Testis (tissue), 3 donors: ENCODE measurements around the gene SDCCAG8. TPM values are rescaled to one million over a fixed set of nuclear protein-coding genes. Genes with fewer than 3 reads are reported as not detected.

ENCODE experiments used
- DNase-seq: peaks from one replicate; pipeline ENCODE4 v3.0.0-alpha.2; 2019
- H3K27ac ChIP-seq, 2 donors: fragments of 200-600 bp; sonication (generic); one replicate each; pipeline ENCODE4 v1.5.1; 2019
- H3K27me3 ChIP-seq: fragments of 200-600 bp; sonication (generic); one replicate; pipeline ENCODE4 v1.5.1; 2019
- H3K36me3 ChIP-seq: fragments of 200-600 bp; sonication (generic); one replicate; pipeline ENCODE4 v1.5.1; 2017; ENCODE audit warnings: low read depth; ENCODE audit errors: missing control alignments
- H3K4me1 ChIP-seq: fragments of 200-600 bp; sonication (generic); one replicate; pipeline ENCODE4 v1.5.1; 2019
- H3K4me3 ChIP-seq, 2 donors: fragments of 200-600 bp; sonication (generic); one replicate each; pipeline ENCODE4 v1.5.1; 2017 to 2019
- H3K9me3 ChIP-seq: fragments of 200-600 bp; sonication (generic); one replicate; pipeline ENCODE4 v1.5.1; 2017
- POLR2A ChIP-seq: fragments of 450-650 bp; IDR thresholded peaks from one replicate; pipeline ENCODE4 v1.6.1; 2017; ENCODE audit warnings: antibody characterized with exemption, mild to moderate bottlenecking, moderate library complexity
- WGBS, 2 donors: methylation state at CpG; one replicate each; pipeline ENCODE4 v1.1.5; 2018; 5-methylcytosine and 5-hydroxymethylcytosine counted together
- intact Hi-C: fragments of 100-400 bp; cut with DNase I; formaldehyde crosslinking; loops from one replicate; pipeline ENCODE4 v1.15.1; 2023; ENCODE audit warnings: low total_unique reads
- polyA plus RNA-seq: library from polyadenylated mRNA; stranded (reverse); fragments of 350-450 nt; fragmentation: Illumina TruSeq; extraction: RNeasy Lipid Tissue Mini Kit (QIAGEN cat#74804); gene quantifications from one replicate; pipeline ENCODE4 v1.2.3, GENCODE V29; 2014; ENCODE audit warnings: low read depth, low replicate concordance; ENCODE audit not compliant: insufficient read depth
- total RNA-seq, 2 donors: library from RNA; depleted of rRNA; stranded (reverse); fragments of >200 nt; gene quantifications; one replicate each; pipeline ENCODE4 v1.2.3, GENCODE V29; 2016
- TF ChIP-seq, protein P1 (sequence below), 3 experiments: fragments of 450-650 bp in 2 of 3; fragments of 200-600 bp in 1 of 3; sonication (generic) in 1 of 3; IDR thresholded peaks; one replicate each; pipeline ENCODE4 v1.5.1; 2016 to 2019; ENCODE audit warnings: antibody characterized with exemption in 3 of 3, mild to moderate bottlenecking in 2 of 3, moderate library complexity in 1 of 3

The SDCCAG8 gene
- total and polyA plus RNA-seq, 3 donors from 2014 or later = 21.9 to 45.4 (median 40.6) TPM

DNA sequence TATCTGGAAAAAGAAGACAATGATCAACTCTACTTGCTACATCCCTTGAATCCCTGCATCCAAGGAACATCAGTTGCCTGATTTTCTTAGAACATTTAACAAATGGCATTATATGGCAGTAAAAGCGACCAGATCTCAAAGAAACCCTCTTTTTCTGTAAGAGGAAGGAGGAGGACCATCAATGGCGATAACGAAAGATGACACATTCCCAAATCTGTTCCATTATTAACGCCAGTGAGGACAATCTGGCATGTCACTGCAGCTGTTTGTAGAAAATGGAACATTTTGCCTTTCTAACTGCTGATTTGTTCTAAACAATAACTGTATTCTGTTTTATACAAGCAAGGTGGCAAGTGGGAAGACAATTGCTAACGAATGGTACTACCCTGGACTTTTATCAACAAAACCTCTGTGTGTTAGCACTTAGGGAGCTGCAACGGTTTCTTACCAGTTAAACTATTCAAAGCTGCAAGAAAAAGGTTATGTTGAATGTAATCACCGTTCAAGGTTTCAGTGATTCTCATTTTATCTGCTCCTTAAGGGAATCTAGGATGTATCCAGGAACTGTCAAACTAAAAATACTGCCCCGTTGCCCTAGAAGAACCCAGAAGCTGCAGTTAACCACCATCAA, 251.9 kb downstream of the SDCCAG8 start:
- Histone ChIP-seq H3K4me1 (no peaks in the 10 kb centered on the region), H3K27ac (no peak overlapping the region), H3K9me3 (no peaks in the 10 kb centered on the region), H3K27me3 (no peaks in the 10 kb centered on the region), H3K4me3 (no peak overlapping the region), H3K36me3 (no peaks in the 10 kb centered on the region)
- 71 to 79% methylated on average over 8 of the region's 8 CpGs for WGBS, 2 donors
- intact Hi-C loops = no loop called here
- TF ChIP-seq POLR2A = no peak
- TF ChIP-seq, protein P1, sequence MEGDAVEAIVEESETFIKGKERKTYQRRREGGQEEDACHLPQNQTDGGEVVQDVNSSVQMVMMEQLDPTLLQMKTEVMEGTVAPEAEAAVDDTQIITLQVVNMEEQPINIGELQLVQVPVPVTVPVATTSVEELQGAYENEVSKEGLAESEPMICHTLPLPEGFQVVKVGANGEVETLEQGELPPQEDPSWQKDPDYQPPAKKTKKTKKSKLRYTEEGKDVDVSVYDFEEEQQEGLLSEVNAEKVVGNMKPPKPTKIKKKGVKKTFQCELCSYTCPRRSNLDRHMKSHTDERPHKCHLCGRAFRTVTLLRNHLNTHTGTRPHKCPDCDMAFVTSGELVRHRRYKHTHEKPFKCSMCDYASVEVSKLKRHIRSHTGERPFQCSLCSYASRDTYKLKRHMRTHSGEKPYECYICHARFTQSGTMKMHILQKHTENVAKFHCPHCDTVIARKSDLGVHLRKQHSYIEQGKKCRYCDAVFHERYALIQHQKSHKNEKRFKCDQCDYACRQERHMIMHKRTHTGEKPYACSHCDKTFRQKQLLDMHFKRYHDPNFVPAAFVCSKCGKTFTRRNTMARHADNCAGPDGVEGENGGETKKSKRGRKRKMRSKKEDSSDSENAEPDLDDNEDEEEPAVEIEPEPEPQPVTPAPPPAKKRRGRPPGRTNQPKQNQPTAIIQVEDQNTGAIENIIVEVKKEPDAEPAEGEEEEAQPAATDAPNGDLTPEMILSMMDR (IDR thresholded peaks at IDR 0.05) = no peak
- DNase-seq = no peak

DNA sequence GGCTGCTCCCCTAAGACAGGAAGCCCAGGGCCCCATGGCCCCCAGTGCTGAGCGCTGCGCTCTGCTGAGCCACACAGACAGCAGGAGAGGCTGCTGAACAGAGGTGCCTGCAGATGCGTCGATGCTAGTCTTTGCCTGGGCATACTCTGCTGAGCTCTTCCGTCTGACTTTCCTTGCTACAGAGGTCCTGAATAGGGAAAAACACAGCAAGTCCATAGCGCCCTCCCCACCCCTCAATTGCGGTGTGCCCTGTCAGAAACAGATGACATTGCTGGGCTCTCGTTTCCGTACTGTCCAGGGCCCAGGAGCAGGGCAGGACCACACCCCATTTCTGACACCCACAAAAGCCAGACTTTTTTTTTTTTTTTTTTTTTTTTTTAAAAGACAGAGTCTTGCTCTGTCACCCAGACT, 252.5 kb downstream of the SDCCAG8 start:
- H3K27me3 ChIP-seq = no peaks in the 10 kb centered on the region
- intact Hi-C loops = no loop called here
- no peak for DNase-seq

GRCh38 chr1:243508943-243509342, 253.1 kb downstream of the SDCCAG8 start:
- Histone ChIP-seq H3K4me3 (no peak overlapping the region), H3K36me3 (no peaks in the 10 kb centered on the region), H3K27ac (no peak overlapping the region), H3K27me3 (no peaks in the 10 kb centered on the region), H3K9me3 (no peaks in the 10 kb centered on the region), H3K4me1 (no peaks in the 10 kb centered on the region)
- TF ChIP-seq, protein P1 (IDR thresholded peaks at IDR 0.05) = no peak
- no peak for TF ChIP-seq POLR2A
- intact Hi-C loops = no loop called here
- 100% methylated on average over 1 of the region's 1 CpG for WGBS, 2 donors
- DNase-seq = no peak

More for the DNA sequence above, 252.5 kb downstream of the SDCCAG8 start:
- H3K9me3 ChIP-seq = no peaks in the 10 kb centered on the region
- no peak overlapping the region for H3K27ac ChIP-seq
- WGBS, 2 donors = 84 to 85% methylated on average over 9 of the region's 9 CpGs
- H3K4me1 ChIP-seq = no peaks in the 10 kb centered on the region
- TF ChIP-seq POLR2A = no peak
- TF ChIP-seq, protein P1 (IDR thresholded peaks at IDR 0.05) = no peak
- no peak overlapping the region for H3K4me3 ChIP-seq
- H3K36me3 ChIP-seq = no peaks in the 10 kb centered on the region

GRCh38 chr1:243510928-243511327, 255.1 kb downstream of the SDCCAG8 start:
- Histone ChIP-seq H3K4me1 (no peaks in the 10 kb centered on the region), H3K27me3 (no peaks in the 10 kb centered on the region), H3K9me3 (no peaks in the 10 kb centered on the region), H3K27ac (no peak overlapping the region), H3K4me3 (no peak overlapping the region), H3K36me3 (no peaks in the 10 kb centered on the region)
- intact Hi-C loops = no loop called here
- 85 to 87% methylated on average over 3 of the region's 3 CpGs for whole genome bisulfite sequencing, 2 donors
- DNase-seq = no peak
- TF ChIP-seq, protein P1 (IDR thresholded peaks at IDR 0.05) = no peak
- no peak for TF ChIP-seq POLR2A
